ENCODE measurements around the gene VPS13A.
"Not testable (repeated sequence)": the region's sequence is repeated elsewhere in the genome, so short reads cannot be mapped to it uniquely, and the experiment has no call there.

DNA sequence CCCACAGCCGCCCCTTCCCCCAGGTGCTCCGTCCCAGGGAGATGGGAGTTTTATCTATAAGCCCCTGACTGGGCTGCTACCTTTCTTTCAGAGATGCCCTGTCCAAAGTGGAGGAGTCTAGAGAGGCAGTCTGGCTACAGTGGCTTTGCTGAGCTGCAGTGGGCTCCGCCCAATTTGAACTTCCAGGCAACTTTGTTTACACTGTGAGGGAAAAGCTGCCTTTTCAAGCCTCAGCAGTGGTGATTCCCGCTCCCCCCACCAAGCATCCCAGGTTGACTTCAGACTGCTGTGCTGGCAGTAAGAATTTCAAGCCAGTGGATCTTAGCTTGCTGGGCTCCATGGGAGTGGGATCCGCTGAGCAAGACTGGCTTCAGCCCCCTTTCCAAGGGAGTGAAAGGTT is 90.4 kb downstream of the VPS13A start:
- TF ChIP-seq POLR2A (IDR thresholded peaks at IDR 0.05; ENCODE audit: low read depth, low read length); TAF1 (IDR thresholded peaks at IDR 0.05; ENCODE audit: borderline replicate concordance, low read depth, low read length); POLR2AphosphoS5 (IDR thresholded peaks at IDR 0.05; ENCODE audit: low read depth, low read length): not testable (repeated sequence)
